Coronary artery (tissue), 2 donors: ENCODE measurements around the gene SNRPE.
A peak's percentile ranks its signal among the peaks of the same experiment; 100 is the strongest.

Source experiments
- DNase-seq: peaks from one replicate; pipeline ENCODE4 v3.0.0-alpha.2; 2017; ENCODE audit warnings: low spot score
- H3K27ac ChIP-seq, 2 donors: fragments of 200-600 bp; sonication (generic); one replicate each; pipeline ENCODE4 v1.5.1; 2016 to 2019
- H3K4me3 ChIP-seq: fragments of 200-600 bp; sonication (generic); 2 replicates; pipeline ENCODE4 v1.5.1; 2016; ENCODE audit warnings: mild to moderate bottlenecking, moderate library complexity
- CTCF ChIP-seq: fragments of 200-600 bp; sonication (generic); IDR thresholded peaks from one replicate; pipeline ENCODE4 v1.5.1; 2019; ENCODE audit warnings: antibody characterized with exemption

The SNRPE gene

GRCh38 chr1:203858055-203858454 is 3.3 kb upstream of the SNRPE start:
- no peak for TF ChIP-seq CTCF
- Histone ChIP-seq H3K27ac (peak overlapping the region; percentile 40 to 76), H3K4me3 (no peak overlapping the region)
- DNase-seq: no peak

GRCh38 chr1:203858975-203859374 is 2.4 kb upstream of the SNRPE start:
- Histone ChIP-seq H3K4me3 (no peak overlapping the region), H3K27ac (peak overlapping the region; percentile 40 to 78)
- no peak for DNase-seq
- no peak for TF ChIP-seq CTCF

- no peak for TF ChIP-seq CTCF
- Histone ChIP-seq H3K4me3 (peak overlapping the region; percentile 99), H3K27ac (peak overlapping the region; percentile 37 to 64)
- DNase-seq: no peak
These were observed 888 bp upstream of the SNRPE start for GRCh38 chr1:203860396-203861025.

GRCh38 chr1:203867802-203868201 is 6.4 kb downstream of the SNRPE start:
- Histone ChIP-seq H3K4me3 (no peak overlapping the region), H3K27ac (no peak overlapping the region)
- no peak for TF ChIP-seq CTCF
- DNase-seq: no peak

GRCh38 chr1:203870245-203870644 is 8.8 kb downstream of the SNRPE start:
- no peak for DNase-seq

GRCh38 chr1:203871114-203871880 is 9.9 kb downstream of the SNRPE start:
- H3K4me3 ChIP-seq: no peak overlapping the region
- DNase-seq: no peak
- peak; percentile 60 for TF ChIP-seq CTCF
- peak overlapping the region in 1 of 2 donors; percentile 4 for H3K27ac ChIP-seq

More at GRCh38 chr1:203870245-203870644, 8.8 kb downstream of the SNRPE start:
- Histone ChIP-seq H3K4me3 (no peak overlapping the region), H3K27ac (no peak overlapping the region)
- no peak for TF ChIP-seq CTCF

GRCh38 chr1:203873094-203873493 is 11.7 kb downstream of the SNRPE start:
- Histone ChIP-seq H3K27ac (no peak overlapping the region), H3K4me3 (no peak overlapping the region)
- DNase-seq: no peak
- no peak for TF ChIP-seq CTCF
